Measurements from ENCODE around the gene ENG.

DNA sequence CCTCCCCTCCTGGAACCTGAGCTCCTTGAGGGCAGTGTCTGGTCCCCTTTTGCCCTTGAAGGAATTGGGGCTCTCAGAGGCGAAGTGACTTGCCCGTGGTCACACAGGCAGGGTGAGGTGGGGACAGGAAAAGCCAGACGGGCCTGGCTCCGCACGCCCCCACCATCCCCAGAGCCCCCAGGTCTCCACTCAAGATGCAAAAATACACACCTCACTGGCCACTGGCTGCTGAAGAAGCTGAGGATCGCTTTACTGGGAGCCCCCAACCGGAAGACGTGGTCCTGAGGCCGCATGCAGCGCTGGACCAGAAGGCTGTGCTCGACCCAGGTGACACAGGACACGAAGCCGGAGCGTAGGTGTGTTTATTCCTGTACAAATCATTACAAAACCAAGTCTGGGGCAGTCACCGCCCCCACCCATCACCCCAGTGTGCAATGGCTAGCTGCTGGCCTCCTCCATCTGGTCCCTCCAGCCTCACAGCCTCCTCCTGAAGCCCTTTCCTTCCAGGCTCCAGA lies 30.6 kb upstream of the ENG start:
- TF ChIP-seq RAD21 (IDR thresholded peaks at IDR 0.05; ENCODE audit: low read length) (no peak), CEBPB (IDR thresholded peaks at IDR 0.05; ENCODE audit: low read depth, low read length) (no peak), RFX5 (IDR thresholded peaks at IDR 0.05; ENCODE audit: low read depth, low read length) (no peak), POLR2A (IDR thresholded peaks at IDR 0.05; ENCODE audit: low read depth, low read length) (no peak), MXI1 (IDR thresholded peaks at IDR 0.05; ENCODE audit: borderline replicate concordance, low read depth, low read length) (no peak), CHD1 (IDR thresholded peaks at IDR 0.05; ENCODE audit: low read depth, low read length) (no peak), SMC3 (IDR thresholded peaks at IDR 0.05; ENCODE audit: low read depth, low read length) (no peak), BHLHE40 (IDR thresholded peaks at IDR 0.05; ENCODE audit: low read depth, low read length) (no peak)
- TF ChIP-seq, protein P1, sequence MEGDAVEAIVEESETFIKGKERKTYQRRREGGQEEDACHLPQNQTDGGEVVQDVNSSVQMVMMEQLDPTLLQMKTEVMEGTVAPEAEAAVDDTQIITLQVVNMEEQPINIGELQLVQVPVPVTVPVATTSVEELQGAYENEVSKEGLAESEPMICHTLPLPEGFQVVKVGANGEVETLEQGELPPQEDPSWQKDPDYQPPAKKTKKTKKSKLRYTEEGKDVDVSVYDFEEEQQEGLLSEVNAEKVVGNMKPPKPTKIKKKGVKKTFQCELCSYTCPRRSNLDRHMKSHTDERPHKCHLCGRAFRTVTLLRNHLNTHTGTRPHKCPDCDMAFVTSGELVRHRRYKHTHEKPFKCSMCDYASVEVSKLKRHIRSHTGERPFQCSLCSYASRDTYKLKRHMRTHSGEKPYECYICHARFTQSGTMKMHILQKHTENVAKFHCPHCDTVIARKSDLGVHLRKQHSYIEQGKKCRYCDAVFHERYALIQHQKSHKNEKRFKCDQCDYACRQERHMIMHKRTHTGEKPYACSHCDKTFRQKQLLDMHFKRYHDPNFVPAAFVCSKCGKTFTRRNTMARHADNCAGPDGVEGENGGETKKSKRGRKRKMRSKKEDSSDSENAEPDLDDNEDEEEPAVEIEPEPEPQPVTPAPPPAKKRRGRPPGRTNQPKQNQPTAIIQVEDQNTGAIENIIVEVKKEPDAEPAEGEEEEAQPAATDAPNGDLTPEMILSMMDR (conservative IDR thresholded peaks at IDR 0.05; ENCODE audit: low read depth, low read length), result no peak
- TF ChIP-seq, protein P2, sequence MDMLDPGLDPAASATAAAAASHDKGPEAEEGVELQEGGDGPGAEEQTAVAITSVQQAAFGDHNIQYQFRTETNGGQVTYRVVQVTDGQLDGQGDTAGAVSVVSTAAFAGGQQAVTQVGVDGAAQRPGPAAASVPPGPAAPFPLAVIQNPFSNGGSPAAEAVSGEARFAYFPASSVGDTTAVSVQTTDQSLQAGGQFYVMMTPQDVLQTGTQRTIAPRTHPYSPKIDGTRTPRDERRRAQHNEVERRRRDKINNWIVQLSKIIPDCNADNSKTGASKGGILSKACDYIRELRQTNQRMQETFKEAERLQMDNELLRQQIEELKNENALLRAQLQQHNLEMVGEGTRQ (IDR thresholded peaks at IDR 0.05; ENCODE audit: low read depth, low read length), result no peak
- TF ChIP-seq, protein P3, sequence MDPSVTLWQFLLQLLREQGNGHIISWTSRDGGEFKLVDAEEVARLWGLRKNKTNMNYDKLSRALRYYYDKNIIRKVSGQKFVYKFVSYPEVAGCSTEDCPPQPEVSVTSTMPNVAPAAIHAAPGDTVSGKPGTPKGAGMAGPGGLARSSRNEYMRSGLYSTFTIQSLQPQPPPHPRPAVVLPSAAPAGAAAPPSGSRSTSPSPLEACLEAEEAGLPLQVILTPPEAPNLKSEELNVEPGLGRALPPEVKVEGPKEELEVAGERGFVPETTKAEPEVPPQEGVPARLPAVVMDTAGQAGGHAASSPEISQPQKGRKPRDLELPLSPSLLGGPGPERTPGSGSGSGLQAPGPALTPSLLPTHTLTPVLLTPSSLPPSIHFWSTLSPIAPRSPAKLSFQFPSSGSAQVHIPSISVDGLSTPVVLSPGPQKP (IDR thresholded peaks at IDR 0.05; ENCODE audit: borderline replicate concordance, low read depth, low read length), result no peak
